K562 (cell line): ENCODE data around the gene GRIK5. TPM values are rescaled to one million over a fixed set of nuclear protein-coding genes. Genes with fewer than 3 reads are reported as not detected.

ENCODE experiments used
- CHD1 ChIP-seq: fragments of 200-600 bp; sonication (generic); IDR thresholded peaks from one replicate; pipeline ENCODE4 v1.6.1; 2012; ENCODE audit warnings: mild to moderate bottlenecking, moderate library complexity, low read length, inconsistent platforms
- EHMT2 ChIP-seq: fragments of 450-650 bp; IDR thresholded peaks from 2 replicates; pipeline ENCODE4 v1.6.1; 2018; ENCODE audit warnings: antibody characterized with exemption
- ELF1 ChIP-seq: fragments of 200-800 bp; sonication (Bioruptor generic); IDR thresholded peaks from 2 replicates; pipeline ENCODE4 v1.6.1; 2016; ENCODE audit warnings: missing genetic modification characterization, missing compliant biosample characterization
- FOXK2 ChIP-seq, 2 experiments: fragments of 450-650 bp; IDR thresholded peaks in 1 of 2; conservative IDR thresholded peaks in 1 of 2; 2 replicates each; pipeline ENCODE4 v1.6.1; 2016; ENCODE audit warnings: low read depth in 2 of 2, mild to moderate bottlenecking in 1 of 2
- FOXM1 ChIP-seq, 2 experiments: fragments of 450-650 bp in 1 of 2; sonication (generic) in 1 of 2; formaldehyde crosslinking in 1 of 2; IDR thresholded peaks; 2 replicates each; pipeline versions ENCODE4 v1.6.1 to v1.9.0; 2017 to 2022; ENCODE audit warnings: low read depth in 2 of 2, mild to moderate bottlenecking in 2 of 2, missing genetic modification reagents in 1 of 2, moderate library complexity in 1 of 2
- HDAC8 ChIP-seq: fragments of 450-650 bp; IDR thresholded peaks from 2 replicates; pipeline ENCODE4 v1.6.1; 2016; ENCODE audit warnings: mild to moderate bottlenecking, missing genetic modification characterization, moderate library complexity, missing compliant biosample characterization
- HIVEP1 ChIP-seq: fragments of 250-450 bp; sonication (Bioruptor Pico); IDR thresholded peaks from 2 replicates; pipeline ENCODE4 v1.4.0; 2020; ENCODE audit warnings: mild to moderate bottlenecking
- NCOA1 ChIP-seq: fragments of 450-650 bp; IDR thresholded peaks from 2 replicates; pipeline ENCODE4 v1.6.1; 2016; ENCODE audit warnings: low read depth
- NR2C2 ChIP-seq, 2 experiments: fragments of 200-800 bp in 1 of 2; sonication (Bioruptor generic) in 1 of 2; sonication (generic) in 1 of 2; formaldehyde crosslinking in 1 of 2; IDR thresholded peaks; 2 replicates each; pipeline versions ENCODE4 v1.6.1 to v1.8.0; 2016 to 2022; ENCODE audit warnings: mild to moderate bottlenecking in 1 of 2, missing compliant biosample characterization in 1 of 2, missing genetic modification characterization in 1 of 2, missing genetic modification reagents in 1 of 2
- PPARD ChIP-seq: fragments of 250-450 bp; sonication (Bioruptor Pico); IDR thresholded peaks from 2 replicates; pipeline ENCODE4 v1.8.0; 2022; ENCODE audit warnings: inconsistent platforms, mild to moderate bottlenecking, moderate library complexity
- RNF2 ChIP-seq: sonication (generic); IDR thresholded peaks from 2 replicates; pipeline ENCODE4 v1.6.1; 2016
- SMAD4 ChIP-seq: fragments of 250-450 bp; sonication (Bioruptor Pico); conservative IDR thresholded peaks from 2 replicates; pipeline ENCODE4 v1.8.0; 2021; ENCODE audit warnings: inconsistent platforms, mild to moderate bottlenecking, moderate library complexity
- STAT5A ChIP-seq: IDR thresholded peaks from 2 replicates; pipeline ENCODE4 v1.6.1; 2012; ENCODE audit warnings: low read length, inconsistent platforms, borderline replicate concordance
- TAF9B ChIP-seq: fragments of 450-650 bp; IDR thresholded peaks from 2 replicates; pipeline ENCODE4 v1.6.1; 2018; ENCODE audit warnings: mild to moderate bottlenecking; ENCODE audit not compliant: partially characterized antibody
- ZNF316 ChIP-seq: fragments of 450-650 bp; IDR thresholded peaks from 2 replicates; pipeline ENCODE4 v1.6.1; 2016
- polyA plus RNA-seq, 8 experiments: library from polyadenylated mRNA; depleted of rRNA in 4 of 8; stranded (reverse) in 5 of 8; unstranded in 3 of 8; fragments of >200 nt; fragmentation: Nextera tagmentation in 2 of 8; fragmentation: Illumina TruSeq in 1 of 8; extraction: Ambion mirVana in 2 of 8; extraction: Trizol in 1 of 8; gene quantifications; 2 replicates each; pipeline versions ENCODE4 v1.2.1 to v1.2.3, GENCODE V29; 2011 to 2014; ENCODE audit warnings: inconsistent platforms in 1 of 8, missing spikeins in 1 of 8
- total RNA-seq, 7 experiments: library from RNA; depleted of rRNA in 6 of 7; stranded (reverse); fragments of >200 nt in 6 of 7; fragmentation: Illumina TruSeq in 2 of 7; extraction: Trizol in 2 of 7; gene quantifications; 2 replicates each; pipeline versions ENCODE4 v1.2.1 to v1.2.3, GENCODE V29; 2011 to 2021; ENCODE audit warnings: low replicate concordance in 1 of 7
- TF ChIP-seq, protein P1 (sequence below): sonication (generic); formaldehyde crosslinking; IDR thresholded peaks from 2 replicates; pipeline ENCODE4 v1.8.0; 2023; ENCODE audit warnings: mild to moderate bottlenecking, missing genetic modification reagents
- TF ChIP-seq, protein P2 (sequence below), 2 experiments: fragments of 450-650 bp in 1 of 2; sonication (generic) in 1 of 2; formaldehyde crosslinking in 1 of 2; IDR thresholded peaks; 2 replicates each; pipeline versions ENCODE4 v1.7.1 to v1.9.0; 2016 to 2022; ENCODE audit warnings: inconsistent platforms in 1 of 2, mild to moderate bottlenecking in 1 of 2, missing genetic modification reagents in 1 of 2
- TF ChIP-seq, protein P3 (sequence below): IDR thresholded peaks from 2 replicates; pipeline ENCODE4 v1.6.1; 2011; ENCODE audit not compliant: insufficient read length; ENCODE audit errors: extremely low read depth

The GRIK5 gene
- total and polyA plus RNA-seq, 9 of the 15 experiments (the other 6 are each of a cell fraction or from before 2014, with no cell fraction given), result 0.04 to 0.55 (median 0.27) TPM; not detected in 2

DNA sequence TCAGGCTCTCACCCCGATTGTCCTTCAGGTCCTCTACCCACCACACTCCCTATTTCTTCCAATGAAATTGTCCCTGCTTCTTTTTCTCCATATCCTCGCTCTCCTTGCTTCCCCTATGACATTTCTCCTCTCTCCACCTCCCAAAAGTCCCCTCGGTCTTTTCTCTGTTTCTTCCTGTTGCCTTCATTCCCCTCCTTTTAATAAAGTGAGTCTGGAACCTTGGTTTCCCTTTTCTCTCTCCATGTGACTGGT is 5.3 kb upstream of the GRIK5 start (continued):
- TF ChIP-seq STAT5A, result no peak
- TF ChIP-seq FOXK2 (conservative IDR thresholded peaks at IDR 0.05 in 1 of 2, IDR thresholded peaks at IDR 0.05 in 1 of 2; ENCODE audit: low read depth in 2 of 2), result peak in 1 of 2 experiments; percentile 44; a peak in 3 of 4 replicates
- 0 out of 2 replicates have a peak, but pooled peaks have one; percentile 9 for TF ChIP-seq RNF2
- TF ChIP-seq FOXM1 (IDR thresholded peaks at IDR 0.05; ENCODE audit: low read depth), result no peak
- no peak for TF ChIP-seq FOXM1 (CRISPR knock-in tag; IDR thresholded peaks at IDR 0.05; ENCODE audit: low read depth)
- TF ChIP-seq HIVEP1 (CRISPR knock-in tag), result no peak
- TF ChIP-seq TAF9B, result no peak
- TF ChIP-seq ZNF316, result peak; percentile 46
- TF ChIP-seq, protein P1, sequence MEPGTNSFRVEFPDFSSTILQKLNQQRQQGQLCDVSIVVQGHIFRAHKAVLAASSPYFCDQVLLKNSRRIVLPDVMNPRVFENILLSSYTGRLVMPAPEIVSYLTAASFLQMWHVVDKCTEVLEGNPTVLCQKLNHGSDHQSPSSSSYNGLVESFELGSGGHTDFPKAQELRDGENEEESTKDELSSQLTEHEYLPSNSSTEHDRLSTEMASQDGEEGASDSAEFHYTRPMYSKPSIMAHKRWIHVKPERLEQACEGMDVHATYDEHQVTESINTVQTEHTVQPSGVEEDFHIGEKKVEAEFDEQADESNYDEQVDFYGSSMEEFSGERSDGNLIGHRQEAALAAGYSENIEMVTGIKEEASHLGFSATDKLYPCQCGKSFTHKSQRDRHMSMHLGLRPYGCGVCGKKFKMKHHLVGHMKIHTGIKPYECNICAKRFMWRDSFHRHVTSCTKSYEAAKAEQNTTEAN (CRISPR knock-in tag), result peak; percentile 88
- 0 out of 2 replicates have a peak, but pooled peaks have one; percentile 50 for TF ChIP-seq ELF1 (tag)
- TF ChIP-seq NCOA1, result peak; percentile 64; the same call in 1 of the 2 replicates
- 0 out of 2 replicates have a peak, but pooled peaks have one; percentile 58 for TF ChIP-seq HDAC8 (tag)
- no peak for TF ChIP-seq NR2C2 (CRISPR knock-in tag; IDR thresholded peaks at IDR 0.05)
- TF ChIP-seq NR2C2 (tag; IDR thresholded peaks at IDR 0.05), result peak; percentile 79; the same call in 1 of the 2 replicates
- TF ChIP-seq CHD1, result peak; percentile 52
- TF ChIP-seq, protein P2, sequence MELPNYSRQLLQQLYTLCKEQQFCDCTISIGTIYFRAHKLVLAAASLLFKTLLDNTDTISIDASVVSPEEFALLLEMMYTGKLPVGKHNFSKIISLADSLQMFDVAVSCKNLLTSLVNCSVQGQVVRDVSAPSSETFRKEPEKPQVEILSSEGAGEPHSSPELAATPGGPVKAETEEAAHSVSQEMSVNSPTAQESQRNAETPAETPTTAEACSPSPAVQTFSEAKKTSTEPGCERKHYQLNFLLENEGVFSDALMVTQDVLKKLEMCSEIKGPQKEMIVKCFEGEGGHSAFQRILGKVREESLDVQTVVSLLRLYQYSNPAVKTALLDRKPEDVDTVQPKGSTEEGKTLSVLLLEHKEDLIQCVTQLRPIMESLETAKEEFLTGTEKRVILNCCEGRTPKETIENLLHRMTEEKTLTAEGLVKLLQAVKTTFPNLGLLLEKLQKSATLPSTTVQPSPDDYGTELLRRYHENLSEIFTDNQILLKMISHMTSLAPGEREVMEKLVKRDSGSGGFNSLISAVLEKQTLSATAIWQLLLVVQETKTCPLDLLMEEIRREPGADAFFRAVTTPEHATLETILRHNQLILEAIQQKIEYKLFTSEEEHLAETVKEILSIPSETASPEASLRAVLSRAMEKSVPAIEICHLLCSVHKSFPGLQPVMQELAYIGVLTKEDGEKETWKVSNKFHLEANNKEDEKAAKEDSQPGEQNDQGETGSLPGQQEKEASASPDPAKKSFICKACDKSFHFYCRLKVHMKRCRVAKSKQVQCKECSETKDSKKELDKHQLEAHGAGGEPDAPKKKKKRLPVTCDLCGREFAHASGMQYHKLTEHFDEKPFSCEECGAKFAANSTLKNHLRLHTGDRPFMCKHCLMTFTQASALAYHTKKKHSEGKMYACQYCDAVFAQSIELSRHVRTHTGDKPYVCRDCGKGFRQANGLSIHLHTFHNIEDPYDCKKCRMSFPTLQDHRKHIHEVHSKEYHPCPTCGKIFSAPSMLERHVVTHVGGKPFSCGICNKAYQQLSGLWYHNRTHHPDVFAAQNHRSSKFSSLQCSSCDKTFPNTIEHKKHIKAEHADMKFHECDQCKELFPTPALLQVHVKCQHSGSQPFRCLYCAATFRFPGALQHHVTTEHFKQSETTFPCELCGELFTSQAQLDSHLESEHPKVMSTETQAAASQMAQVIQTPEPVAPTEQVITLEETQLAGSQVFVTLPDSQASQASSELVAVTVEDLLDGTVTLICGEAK (IDR thresholded peaks at IDR 0.05), result peak; percentile 70
- TF ChIP-seq, protein P2 (CRISPR knock-in tag; IDR thresholded peaks at IDR 0.05), result no peak
- TF ChIP-seq, protein P3, sequence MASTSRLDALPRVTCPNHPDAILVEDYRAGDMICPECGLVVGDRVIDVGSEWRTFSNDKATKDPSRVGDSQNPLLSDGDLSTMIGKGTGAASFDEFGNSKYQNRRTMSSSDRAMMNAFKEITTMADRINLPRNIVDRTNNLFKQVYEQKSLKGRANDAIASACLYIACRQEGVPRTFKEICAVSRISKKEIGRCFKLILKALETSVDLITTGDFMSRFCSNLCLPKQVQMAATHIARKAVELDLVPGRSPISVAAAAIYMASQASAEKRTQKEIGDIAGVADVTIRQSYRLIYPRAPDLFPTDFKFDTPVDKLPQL, result no peak
- 0 out of 2 replicates have a peak, but pooled peaks have one; percentile 54 for TF ChIP-seq EHMT2
- no peak for TF ChIP-seq SMAD4
- no peak for TF ChIP-seq PPARD (CRISPR knock-in tag)
